Omental fat pad (tissue), 4 donors: ENCODE data around the gene ARHGAP10. TPM values are rescaled to one million over a fixed set of nuclear protein-coding genes. Genes with fewer than 3 reads are reported as not detected.

Experiments used
- ATAC-seq: fragments of 150-250 bp; one replicate; pipeline ENCODE4 v1.9.1; 2016; ENCODE audit warnings: mild to moderate bottlenecking, moderate library complexity; ENCODE audit not compliant: low FRiP score
- DNase-seq: peaks from one replicate; pipeline ENCODE4 v3.0.0-alpha.2; 2019; ENCODE audit warnings: low spot score
- CTCF ChIP-seq, 3 donors: fragments of 450-650 bp; IDR thresholded peaks; one replicate each; pipeline ENCODE4 v1.5.1; 2016 to 2017; ENCODE audit warnings: antibody characterized with exemption in 3 of 3, mild to moderate bottlenecking in 3 of 3, moderate library complexity in 2 of 3
- total RNA-seq, 4 donors: library from RNA; depleted of rRNA; stranded (reverse); fragments of >200 nt; gene quantifications; one replicate each; pipeline ENCODE4 v1.1.0, GENCODE V29; 2016

Gene ARHGAP10
- total RNA-seq, 4 donors from 2014 or later = 48.7 to 96.2 (median 57.0) TPM

GRCh38 chr4:148041606-148042329 is 309.9 kb downstream of the ARHGAP10 start:
- ATAC-seq (no peak), DNase-seq (no peak)
- no peak for TF ChIP-seq CTCF (IDR thresholded peaks at IDR 0.05)

GRCh38 chr4:148044089-148044911 is 312.4 kb downstream of the ARHGAP10 start:
- ATAC-seq (no peak), DNase-seq (no peak)
- TF ChIP-seq CTCF (IDR thresholded peaks at IDR 0.05) = no peak

DNA sequence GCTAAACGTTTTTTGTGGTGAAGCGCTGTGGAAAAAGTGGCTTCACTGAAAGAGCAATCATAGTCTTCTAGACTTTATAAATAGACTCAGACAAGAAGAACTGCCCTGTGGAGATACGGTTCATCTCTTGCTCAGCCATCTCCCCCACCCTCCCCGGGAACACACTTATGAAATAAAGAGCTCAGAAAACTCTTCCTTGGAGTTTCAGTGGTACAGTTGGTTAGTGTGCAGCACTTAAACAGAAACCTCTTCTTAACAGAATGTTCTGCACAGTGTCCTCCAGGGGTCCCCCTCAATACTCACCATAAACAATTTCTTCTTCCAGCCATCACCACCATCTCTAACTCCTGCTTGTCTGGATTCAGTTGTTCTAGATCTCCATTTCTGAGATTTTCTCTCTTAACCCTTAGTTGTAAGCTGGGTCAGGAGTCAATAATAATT is 313.0 kb downstream of the ARHGAP10 start:
- ATAC-seq (no peak), DNase-seq (no peak)
- no peak for TF ChIP-seq CTCF (IDR thresholded peaks at IDR 0.05)

DNA sequence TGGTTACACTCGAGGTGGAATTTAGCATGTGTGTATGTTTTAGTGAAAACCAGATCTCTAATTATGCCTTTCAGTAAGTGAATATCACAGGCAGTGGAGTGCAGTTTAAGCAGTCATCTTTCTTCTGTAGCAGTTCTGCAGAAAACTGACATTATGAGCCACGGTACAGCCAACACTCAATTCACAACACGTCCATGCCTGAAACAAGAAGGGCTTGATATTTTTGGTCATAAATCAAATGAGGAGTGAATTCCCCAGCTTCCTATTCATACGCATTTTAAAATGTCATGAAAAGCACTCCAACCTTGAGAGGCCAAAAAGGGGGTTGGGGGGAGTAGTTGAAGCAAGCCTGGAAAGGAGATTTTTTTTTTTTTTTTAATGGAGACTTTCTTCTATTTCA is 316.7 kb downstream of the ARHGAP10 start:
- no peak for ATAC-seq
- no peak for TF ChIP-seq CTCF (IDR thresholded peaks at IDR 0.05)
- DNase-seq = no peak

DNA sequence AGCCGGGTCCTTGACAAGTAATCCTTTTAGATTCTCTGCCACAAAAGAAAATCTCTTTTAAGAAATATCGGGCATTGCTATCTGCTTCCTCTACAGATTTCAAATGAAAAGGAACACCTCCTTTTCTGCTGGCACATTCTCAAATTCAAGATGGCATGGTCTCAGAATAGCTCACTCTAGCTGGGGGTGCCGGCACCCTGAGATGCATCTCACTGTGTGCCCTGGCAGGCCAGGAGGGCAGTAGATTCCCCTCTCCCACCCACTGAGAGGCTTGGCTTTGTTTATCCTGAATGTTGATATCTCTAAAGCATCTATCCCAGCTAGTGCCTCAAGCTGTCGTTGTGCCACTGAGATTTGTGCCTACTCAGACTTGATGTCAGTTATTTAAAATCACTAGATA is 319.5 kb downstream of the ARHGAP10 start:
- TF ChIP-seq CTCF (IDR thresholded peaks at IDR 0.05) = no peak
- no peak for DNase-seq
- ATAC-seq = no peak

- no peak for ATAC-seq
- no peak for DNase-seq
- TF ChIP-seq CTCF (IDR thresholded peaks at IDR 0.05) = no peak
Observed at GRCh38 chr4:148052448-148052847, 320.6 kb downstream of the ARHGAP10 start.
